Fibroblast of the aortic adventitia (primary cell): ENCODE data around the gene TEPSIN. TPM values are rescaled to one million over a fixed set of nuclear protein-coding genes. Genes with fewer than 3 reads are reported as not detected.

ENCODE experiments used
- DNase-seq: peaks from one replicate; pipeline ENCODE4 v3.0.0-alpha.2; 2010; ENCODE audit warnings: low read depth
- H3K4me3 ChIP-seq: 2 replicates; pipeline ENCODE4 v1.5.1; 2011; ENCODE audit warnings: low read depth, mild to moderate bottlenecking, control low read depth, low read length, moderate library complexity
- total RNA-seq: library from RNA; depleted of rRNA; stranded (reverse); fragments of >200 nt; gene quantifications from 2 replicates; pipeline ENCODE4 v1.2.3, GENCODE V29; 2012; ENCODE audit warnings: low replicate concordance
- TF ChIP-seq, protein P1 (sequence below): IDR thresholded peaks from 2 replicates; pipeline ENCODE4 v1.5.1; 2011; ENCODE audit warnings: mild to moderate bottlenecking, low read length, control low read depth, inconsistent platforms; ENCODE audit not compliant: insufficient read depth

The TEPSIN gene
- total RNA-seq, 1 donor: 13.3 TPM

DNA sequence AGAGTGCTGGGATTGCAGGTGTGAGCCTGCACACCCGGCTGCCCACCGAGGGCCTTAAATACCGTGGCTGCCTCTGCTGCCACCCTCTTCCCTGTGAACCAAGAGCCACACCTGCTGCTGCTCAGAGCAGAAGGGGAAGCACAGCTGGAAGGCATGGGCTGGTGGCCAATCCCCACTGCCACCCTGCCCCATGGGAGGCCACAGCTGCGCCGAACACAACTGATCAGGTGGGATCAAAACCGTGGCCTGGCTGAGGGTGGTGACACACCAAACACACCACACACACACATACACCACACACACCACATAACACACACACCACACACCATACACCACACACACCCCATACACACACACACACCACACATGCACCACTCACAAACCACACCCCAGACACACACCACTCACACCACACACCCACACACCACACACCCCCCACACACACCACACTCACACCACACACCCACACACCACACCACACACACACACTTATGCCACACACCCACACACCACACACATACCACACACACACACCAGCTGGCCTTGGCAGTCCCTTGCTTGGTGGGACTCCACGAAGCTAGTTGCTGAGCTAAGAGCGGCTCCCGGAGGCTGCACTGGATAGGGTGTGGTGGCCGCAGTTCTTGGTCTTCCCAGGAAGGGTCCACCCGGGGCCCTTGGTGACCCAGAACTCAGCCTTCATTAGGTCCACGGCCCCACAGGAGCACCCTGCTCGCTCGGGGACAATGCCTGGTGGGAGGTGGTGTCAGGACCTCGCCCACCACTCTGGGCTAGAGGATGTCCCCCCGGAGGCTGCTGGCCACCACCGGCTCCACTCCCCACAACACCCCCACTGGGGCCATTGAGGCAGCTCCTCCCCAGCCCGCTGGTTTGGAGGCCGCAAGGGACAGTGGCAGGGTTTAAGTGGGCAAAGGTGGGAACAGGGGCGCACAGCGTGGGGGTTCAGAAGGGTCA, 31.0 kb downstream of the TEPSIN start:
- H3K4me3 ChIP-seq: no peak overlapping the region
- TF ChIP-seq, protein P1, sequence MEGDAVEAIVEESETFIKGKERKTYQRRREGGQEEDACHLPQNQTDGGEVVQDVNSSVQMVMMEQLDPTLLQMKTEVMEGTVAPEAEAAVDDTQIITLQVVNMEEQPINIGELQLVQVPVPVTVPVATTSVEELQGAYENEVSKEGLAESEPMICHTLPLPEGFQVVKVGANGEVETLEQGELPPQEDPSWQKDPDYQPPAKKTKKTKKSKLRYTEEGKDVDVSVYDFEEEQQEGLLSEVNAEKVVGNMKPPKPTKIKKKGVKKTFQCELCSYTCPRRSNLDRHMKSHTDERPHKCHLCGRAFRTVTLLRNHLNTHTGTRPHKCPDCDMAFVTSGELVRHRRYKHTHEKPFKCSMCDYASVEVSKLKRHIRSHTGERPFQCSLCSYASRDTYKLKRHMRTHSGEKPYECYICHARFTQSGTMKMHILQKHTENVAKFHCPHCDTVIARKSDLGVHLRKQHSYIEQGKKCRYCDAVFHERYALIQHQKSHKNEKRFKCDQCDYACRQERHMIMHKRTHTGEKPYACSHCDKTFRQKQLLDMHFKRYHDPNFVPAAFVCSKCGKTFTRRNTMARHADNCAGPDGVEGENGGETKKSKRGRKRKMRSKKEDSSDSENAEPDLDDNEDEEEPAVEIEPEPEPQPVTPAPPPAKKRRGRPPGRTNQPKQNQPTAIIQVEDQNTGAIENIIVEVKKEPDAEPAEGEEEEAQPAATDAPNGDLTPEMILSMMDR: no peak
- no peak for DNase-seq

DNA sequence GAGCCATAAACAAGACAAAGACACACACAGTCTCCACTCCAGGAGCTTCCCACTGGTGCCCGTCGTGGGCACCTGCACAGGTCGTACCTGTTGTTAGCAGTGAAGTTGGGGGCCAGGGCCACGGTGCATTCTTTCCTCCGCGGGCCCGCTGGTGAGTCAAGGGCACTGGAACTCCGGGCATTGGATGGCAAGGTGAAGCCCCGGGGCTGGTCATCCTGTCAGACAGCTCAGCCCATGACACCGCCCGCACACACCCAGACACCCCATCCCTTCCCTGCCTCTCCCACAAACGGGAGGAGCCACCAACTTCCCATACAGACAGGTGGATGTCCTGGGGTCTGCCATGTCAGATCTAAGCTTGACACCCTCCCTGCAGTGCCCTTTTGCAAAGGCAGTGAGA, 32.2 kb downstream of the TEPSIN start:
- TF ChIP-seq, protein P1: no peak
- no peak for DNase-seq
- no peak overlapping the region for H3K4me3 ChIP-seq

DNA sequence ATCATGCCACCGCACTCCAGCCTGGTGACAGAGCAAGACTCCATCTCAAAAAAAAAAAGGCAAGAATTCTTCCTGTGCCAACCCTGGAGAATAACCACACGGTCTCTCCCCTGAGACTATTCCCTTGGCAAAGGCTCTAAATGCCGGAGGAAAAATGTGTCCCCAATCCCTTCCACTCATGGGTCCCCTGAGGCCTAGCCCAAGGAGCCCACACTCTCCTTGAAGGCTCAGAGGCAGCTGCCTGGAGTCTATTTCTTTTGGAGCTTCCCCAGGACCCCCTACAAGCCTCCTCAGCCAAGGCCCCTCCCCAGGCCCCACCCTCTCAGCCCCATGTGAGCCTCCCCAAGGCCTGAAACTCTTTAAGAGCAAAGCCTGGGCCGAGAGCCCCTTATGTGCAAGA, 32.7 kb downstream of the TEPSIN start:
- DNase-seq: no peak
- no peak overlapping the region for H3K4me3 ChIP-seq
- TF ChIP-seq, protein P1: no peak

DNA sequence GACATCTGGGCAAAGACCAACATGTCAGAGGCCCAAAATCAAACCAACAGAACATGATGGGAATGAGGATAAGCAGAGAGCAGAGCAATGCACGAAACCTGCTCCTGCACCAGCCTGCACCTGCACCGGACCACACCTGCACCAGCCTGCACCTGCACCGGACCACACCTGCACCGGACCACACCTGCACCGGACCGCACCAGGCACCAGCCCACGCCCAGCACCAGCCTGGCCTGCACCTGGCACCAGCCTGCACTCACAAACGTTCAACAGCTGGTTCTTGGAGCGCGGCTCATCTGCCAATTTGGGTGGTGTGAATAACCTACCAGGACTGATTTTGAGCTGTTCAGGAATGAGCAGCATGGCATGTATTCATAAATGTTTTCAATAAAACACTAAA, 34.3 kb downstream of the TEPSIN start:
- no peak overlapping the region for H3K4me3 ChIP-seq
- TF ChIP-seq, protein P1: no peak
- DNase-seq: no peak

DNA sequence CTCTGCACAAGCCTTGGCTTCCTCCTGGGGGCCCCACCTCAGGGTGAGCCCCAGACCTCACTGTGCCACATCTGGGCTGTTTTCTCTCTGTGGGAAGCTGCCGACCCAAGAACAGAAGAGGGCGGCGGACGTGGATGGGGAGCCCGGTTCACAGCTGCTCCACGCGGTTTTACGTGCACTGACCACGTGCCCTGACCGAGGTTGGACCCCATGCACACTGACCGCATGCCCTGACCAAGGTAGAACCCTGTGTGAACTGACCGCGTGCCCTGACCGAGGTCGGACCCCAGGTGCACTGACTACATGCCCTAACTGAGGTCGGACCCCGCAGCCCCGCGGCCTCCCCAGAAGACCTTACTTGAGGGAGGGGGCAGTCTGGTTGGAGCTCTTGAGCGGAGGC, 35.7 kb downstream of the TEPSIN start:
- H3K4me3 ChIP-seq: no peak overlapping the region
- no peak for DNase-seq
- TF ChIP-seq, protein P1: no peak

DNA sequence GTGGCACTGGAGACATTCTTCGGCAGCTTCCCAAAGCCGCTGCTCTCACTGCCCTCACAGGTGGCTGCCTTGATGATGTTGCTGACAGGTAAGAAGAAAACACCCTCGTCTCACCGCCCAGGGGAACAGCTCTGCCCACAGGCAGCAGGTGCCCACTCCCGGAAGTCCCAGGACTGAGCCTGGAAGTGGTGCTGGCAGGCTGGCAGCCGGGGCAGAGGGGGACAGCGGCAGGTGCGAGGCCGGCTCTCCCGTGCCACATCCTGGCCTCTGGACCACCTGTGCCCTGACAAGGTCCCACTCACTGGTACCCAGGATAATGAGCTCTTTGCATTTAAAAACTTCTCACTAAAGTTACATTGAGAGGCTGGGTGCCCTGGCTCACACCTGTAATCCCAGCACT, 36.5 kb downstream of the TEPSIN start:
- TF ChIP-seq, protein P1: no peak
- H3K4me3 ChIP-seq: no peak overlapping the region
- DNase-seq: no peak
